AG08395 (cell line): ENCODE measurements around the gene SF1.

Experiments
- DNase-seq: peaks from one replicate; pipeline ENCODE4 v3.0.0; 2012; ENCODE audit warnings: mixed read lengths, low spot score

Gene SF1

DNA sequence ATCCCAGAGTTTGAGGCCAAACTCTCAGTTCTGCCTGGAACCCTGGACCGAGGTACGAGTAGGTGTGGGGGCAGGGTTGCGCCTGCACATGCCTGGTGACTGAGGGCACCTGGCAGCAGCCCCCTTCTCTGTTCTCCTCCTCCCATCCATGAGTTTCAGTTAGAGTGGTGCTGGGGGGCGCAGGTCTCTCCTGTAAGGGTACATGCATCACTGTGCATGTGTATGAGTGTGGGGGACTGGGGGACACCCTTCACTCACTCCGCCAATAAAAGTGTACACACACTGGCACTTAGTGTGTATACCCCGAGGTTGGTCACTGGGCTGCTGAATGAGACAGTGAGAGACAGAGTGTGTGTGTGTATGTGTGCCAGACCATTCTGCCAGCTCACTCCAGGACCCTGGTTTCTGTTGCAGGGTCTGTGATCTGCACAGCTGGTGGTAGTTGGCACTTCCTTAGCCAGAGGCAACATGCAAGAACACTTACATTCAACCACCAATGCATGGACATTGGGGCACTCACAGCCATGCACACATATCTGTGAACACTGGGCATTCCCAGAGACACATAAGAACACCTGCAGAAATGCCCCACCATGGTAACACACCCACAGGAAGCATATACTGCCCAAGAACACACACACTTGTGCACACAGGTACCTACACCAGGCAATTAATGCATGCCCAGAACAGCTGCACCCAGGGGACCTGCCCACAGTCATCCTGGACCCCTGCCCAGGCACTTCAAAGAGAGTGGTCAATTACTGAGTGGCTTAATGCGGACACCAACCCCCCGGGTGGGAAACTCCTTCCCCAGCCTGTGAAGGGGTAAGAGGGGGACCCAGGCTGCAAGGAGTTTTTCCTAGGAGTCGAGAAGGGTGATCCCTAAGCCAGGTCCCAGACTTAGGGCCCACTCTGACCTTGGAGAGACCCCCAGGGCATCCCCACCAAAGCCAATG is 54.2 kb downstream of the SF1 start:
- DNase-seq = no peak

DNA sequence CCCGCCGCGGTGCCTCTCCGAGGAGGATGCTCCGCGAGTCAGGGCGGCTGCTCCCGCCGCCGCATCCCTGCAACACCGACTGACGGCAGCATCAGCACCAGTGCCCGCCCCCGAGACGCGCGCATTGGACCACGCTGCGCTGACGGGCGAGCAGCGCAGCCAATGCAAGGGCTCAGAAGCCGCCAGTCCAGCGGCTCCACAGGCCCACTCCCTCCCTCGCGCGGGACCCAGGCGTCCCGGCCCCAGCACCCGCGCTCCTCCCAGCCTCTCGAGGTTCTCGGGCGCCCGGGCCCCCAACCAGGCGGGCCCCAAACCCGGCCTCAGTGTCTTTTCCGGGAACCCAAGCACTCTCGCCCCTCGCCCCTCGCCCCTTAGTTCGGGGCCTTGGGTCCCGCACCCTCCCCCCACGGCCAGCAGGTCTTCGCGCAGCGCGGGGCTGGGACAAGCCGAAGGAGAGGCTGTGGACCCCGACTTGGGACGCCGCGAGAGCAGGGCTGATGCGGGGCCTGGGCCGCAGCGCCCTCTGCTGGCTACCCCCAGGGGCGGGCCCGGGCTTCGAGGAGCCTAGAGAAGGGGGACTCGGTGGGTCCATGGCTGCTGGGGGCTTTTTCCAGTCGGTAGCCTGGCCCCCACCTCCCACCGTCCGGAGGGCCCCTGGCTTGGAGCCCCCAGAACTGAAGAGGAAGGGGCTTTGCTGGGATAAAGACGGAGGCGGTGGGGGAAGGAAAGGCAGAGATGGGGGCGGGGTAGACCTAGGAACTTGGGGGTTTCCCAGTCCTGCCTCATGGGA is 55.0 kb downstream of the SF1 start, which contains the start of gene NRXN2:
Gene NRXN2 (minus strand): TSS at position 81 of the 790 bp plus-strand sequence. CDS start 9,498 bp downstream, outside the sequence.
- DNase-seq = peak; percentile 97

DNA sequence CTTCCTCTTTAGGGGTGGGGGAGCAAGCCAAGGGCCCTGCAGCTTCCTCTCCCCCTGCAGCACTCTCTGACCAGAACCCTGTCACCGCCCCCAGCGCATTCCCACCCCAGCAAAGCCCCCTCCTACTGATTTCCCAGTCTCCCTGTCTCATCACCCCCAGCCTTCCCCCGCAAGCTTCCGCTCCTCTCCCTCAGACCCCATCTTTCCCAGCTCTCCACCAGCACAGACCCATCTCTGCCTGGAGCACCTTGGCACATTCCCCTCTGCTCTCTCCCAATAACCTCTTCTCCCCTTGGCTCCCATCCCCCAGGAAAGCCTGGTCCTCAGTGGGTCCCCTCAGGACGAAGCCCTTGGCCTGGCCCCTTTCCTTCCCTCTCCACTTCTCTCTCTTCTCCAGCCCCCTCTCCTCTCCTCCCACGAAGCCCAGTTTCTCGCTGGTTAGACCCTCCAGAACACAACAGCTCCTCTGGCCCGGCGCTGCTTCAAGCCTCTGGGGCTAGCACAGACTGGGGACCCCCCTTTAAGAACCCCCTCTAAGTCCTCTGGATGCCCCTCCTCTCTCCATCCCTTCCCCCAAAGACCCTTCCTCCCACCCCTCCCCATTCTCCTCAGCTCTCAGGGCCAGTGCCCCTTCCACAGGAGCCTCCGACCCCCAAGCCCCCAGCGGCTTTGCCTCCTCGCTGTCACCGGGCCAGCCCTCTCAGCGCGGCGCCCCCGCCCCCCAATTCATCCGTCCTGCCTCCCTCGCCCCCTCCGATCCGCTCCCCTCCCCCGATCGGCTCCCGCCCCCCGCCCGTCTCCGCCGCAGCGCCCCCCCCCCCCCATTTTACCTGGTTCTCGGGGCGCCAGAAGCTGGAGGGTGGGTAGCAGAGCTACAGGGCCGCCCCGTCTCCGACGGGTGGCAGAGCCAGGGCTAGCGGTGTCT is 55.9 kb downstream of the SF1 start:
- DNase-seq = no peak

DNA sequence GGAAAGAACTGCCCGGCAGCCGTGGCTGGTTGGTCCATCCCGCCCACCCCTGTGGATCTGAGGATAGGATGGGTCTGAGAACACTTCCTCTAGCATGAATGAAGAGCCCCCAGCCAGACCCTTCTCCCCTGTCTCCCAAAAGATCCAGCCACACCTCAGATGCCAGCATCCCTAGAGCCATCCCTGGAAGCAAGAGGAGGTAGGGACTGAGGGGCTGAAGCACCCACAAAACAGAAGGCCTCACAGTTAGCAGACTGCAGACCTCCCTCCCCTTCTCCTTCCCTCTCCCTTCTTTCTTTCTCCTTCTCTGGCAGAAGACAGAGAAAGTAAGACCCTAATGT is 57.0 kb downstream of the SF1 start:
- DNase-seq = no peak

DNA sequence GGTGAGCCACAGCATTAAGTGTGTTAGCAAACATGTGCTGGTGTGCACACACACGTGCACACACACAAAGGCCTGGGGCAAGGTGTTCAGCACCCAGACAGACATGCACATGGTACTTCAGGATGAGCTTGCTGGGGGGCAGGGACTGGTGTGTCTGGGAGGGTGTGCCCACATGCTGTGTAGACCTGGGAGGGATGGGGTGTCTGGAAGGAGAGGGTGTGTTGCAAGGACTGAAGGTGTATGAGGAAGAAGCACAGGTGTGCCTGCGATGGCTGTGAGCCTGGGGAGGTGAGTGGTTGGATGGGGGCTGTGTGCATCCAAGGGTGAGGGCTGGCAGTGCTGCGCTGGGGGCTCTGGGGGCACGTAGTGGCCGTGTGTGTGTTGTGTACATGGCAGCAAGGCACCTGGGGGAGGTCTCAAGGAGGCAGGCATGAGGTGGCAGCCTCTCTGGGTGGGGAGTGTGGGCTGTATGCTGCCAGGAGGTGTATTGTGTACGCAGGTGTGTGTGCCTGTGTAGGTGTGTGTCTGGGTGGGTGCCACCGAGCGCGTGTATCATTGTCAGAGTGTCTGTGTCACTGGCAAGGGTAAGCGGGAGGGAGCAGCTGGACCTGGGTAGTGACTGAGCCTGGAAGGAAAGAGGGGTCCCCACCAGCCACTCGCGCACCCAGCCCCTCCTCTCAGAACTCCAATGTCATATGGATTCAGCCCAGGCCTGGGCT is 57.5 kb downstream of the SF1 start:
- DNase-seq = no peak

DNA sequence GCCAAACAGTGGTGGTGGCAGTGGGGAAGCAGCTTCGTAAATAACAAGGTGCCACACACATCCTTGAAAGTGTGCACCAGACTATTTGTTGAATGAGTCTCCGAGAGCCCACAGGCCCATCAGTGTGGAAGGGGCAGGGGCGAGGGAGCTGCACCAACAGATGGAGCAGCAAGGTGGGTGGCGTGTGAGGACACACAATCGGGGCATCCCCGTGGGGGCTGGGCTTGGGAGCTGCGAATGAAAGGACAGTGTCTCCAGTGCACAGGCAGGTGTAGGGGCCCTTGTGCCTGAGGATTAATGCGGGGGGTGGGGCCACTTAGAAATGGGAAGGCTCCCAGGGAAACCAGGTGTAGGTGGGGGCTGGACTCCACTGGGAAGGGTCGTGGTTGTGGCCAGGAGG is 58.2 kb downstream of the SF1 start:
- DNase-seq = no peak

DNA sequence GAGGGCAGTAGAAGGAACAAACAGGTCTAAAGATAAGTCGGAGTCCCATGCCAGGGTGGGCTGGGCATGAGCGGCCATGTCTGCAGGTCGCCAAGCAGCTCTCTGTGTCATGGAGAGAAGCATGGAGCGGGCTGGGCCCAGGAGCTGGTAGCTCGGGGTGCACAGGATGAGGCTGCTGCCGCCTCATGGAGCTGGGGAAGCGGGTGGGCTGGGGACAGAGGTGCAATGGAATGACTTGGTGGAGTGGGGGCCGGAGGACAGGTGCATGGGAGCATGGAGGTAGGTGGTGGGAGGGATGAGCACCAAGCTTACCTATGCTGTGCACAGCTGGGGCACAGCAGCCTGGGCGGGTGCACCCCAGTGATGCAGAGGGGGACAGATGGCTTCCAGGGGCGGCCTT is 58.9 kb downstream of the SF1 start:
- DNase-seq = no peak

DNA sequence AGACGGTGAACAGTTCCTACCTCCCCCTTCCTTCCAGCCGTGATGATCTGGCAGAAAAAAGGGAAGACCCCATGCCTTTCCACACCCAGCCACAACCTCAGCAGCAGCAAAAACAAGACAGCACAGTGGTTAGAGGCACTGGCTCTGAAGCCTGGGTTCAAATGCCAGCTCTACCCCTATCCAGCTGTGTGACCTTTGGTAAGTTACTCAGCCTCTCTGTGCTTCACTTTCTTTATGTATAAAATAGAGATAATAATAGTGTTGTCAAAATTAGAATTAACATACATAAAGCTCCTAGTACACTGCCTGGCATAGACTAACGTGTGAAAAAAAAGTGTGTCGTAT is 59.6 kb downstream of the SF1 start:
- no peak for DNase-seq

DNA sequence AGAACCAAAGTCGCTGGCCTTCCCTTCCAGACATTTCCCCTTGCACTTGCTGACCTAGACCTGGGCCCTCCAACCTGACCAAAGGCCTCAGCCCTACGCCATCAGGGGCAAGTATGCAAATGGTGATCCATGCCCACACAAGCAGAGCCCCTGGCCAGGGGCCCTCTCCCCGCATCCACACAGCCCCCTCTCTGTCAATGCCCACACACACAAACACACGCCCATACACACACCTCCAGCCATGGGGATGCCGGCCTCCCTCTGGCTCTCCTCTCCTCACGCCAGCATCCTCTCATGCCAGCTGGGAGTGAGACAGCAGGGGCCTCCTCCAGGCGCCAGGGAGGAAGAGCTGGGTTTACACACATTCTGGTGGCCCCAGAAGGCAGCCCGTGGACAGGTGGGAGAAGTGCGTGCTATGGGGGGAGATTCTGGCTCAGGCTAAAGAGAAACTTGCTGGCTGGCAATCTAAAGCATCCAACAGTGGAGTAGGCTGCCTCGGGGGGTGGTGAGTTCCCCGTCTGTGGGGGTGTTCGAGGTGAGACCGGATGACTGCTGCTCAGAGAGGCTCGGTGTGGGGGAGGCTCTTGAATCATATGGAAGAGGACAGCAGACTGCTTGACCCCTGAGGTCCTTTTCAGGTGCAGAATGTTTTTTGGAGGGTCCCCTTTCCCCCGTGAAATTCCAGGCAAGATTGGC is 60.1 kb downstream of the SF1 start:
- no peak for DNase-seq

DNA sequence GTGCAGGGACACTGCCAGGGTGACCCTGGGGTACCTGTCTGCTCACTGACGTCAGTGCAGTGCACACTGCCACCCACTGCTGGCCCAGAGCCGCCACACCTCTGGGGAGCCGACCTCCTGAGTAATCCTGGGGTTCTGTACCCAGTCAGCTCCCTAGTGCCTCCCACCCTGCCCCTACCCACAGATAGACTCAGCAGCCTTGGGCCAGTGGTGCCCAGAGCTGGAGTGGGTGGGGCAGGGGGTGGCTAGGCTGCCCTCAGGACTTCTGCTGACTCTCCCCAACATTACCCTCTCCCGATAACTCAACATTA is 61.1 kb downstream of the SF1 start:
- no peak for DNase-seq

DNA sequence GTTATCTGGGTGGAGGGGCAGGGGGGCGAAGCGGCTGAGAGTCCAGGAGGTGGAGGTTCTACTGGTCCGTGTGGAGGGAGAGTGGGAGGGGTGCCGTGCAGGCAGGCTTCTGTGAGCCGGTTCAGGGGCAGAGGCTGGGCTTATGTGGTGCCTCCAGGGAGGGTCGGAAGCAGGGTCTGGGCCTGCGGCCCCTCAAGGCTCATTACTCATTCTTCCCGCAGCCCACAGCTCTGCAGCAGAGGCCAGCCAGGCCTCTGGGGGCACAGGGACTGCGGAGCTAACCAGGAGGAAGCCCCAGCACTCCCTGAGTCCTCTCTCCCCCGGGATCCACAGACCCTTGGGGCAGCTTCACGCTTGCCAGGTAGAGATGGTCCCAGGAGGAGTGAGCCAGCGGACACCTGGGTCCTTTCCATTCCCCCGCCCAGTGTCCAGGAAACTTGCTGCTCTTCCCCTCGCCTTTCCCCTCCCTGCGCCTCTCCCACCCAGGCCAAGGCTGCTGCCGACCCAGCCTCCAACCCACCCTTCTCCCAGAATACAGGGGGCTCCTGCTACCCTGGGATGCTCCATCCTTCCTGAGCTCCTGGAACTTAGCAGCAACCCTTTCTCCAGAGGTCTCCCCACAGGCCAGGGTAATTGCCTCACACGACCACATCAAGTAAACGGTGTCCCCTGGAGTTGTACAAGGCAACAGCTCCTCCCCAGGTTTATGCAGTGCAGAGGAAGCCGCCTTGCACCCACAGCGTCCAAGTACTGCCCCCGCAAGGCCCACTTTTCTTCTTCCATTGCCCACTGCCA is 61.7 kb downstream of the SF1 start:
- no peak for DNase-seq

DNA sequence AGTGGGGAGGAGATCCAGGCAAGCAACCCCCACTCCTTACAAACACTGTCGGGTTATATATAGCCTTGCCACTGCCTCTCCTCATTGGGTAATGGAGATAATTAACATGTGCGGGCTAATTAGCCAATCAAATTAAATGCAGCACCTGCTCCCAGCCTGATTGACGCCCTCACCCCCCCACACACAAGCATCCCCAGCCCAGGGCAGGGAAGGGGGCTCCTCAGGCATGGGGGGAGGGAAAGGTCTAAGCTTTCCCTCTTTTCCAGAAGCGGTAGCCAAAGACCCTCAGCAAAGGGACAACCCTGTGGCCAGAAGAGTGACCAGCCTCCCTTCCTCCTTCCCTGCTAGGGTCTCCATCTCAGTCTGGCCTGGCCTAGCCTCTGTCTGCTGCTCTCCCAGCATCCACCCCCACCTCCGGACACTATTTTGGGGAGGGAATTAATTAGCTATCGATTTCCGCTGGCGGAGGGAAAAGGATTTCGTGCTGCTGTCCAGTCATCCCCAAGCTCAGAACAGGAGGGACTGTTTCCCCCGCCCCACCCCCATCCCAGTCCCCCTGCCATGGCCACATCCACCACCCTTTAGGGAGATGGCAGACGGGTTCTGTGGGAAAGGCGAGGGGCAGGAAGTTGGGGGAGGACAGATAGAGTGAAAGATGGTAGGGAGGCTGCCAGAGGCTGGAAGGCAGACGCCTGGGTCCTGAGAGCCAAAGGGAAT is 62.4 kb downstream of the SF1 start:
- DNase-seq = no peak

DNA sequence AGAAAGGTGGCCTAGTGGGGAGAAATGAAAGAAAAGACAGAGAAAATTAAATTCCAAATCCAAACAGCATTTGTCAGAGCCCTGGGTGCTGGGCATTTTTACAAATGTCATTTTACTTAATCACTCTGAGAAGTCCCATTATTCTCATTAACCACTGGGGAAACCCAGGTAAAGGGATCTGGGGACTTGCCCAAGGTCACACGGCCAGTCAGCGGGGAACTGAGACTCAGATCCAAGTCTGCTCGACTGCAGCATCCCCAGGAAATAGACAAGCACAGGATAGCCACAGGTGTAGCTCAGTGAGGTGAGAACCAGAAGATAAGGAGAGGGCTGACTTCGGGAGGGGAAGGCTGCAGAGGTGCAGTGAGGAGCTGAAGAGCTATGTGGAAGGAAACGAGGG is 63.2 kb downstream of the SF1 start:
- no peak for DNase-seq

DNA sequence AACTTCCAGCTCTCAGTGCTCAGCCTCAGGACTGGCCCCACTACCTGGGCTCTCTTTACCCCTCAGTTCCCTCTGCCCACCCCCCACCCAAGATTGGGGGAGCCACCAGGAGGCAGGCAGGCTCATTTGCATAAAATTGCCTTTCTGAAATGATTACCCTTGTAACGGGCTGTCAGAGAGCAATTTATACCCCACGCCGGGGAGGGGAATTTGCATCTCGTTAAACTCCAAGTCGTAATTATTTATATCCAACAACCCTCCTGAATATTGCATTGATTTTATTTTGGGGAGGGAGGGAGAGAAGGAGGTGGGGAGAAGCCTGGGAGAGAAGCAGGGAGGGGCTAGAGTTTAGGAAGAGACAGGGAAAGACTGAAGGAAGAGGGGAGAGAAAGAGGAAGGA is 63.7 kb downstream of the SF1 start:
- DNase-seq = no peak
